Skeletal muscle tissue (tissue), 4 donors: ENCODE results near the gene DOCK7. TPM values are rescaled to one million over a fixed set of nuclear protein-coding genes. Genes with fewer than 3 reads are reported as not detected.
"Not testable (repeated sequence)": the region's sequence is repeated elsewhere in the genome, so short reads cannot be mapped to it uniquely, and the experiment has no call there.

Source experiments
- H3K27ac ChIP-seq: one replicate; pipeline ENCODE4 v1.7.0; 2013; ENCODE audit warnings: mild to moderate bottlenecking, low read depth, low read length, inconsistent platforms
- H3K27me3 ChIP-seq, 3 donors: one replicate each; pipeline ENCODE4 v1.7.0; 2013; ENCODE audit warnings: low read length in 3 of 3; ENCODE audit not compliant: control insufficient read depth in 3 of 3, insufficient read depth in 3 of 3
- H3K36me3 ChIP-seq, 3 donors: one replicate each; pipeline ENCODE4 v1.7.0; 2013; ENCODE audit warnings: low read length in 3 of 3; ENCODE audit not compliant: control insufficient read depth in 3 of 3, insufficient read depth in 3 of 3
- H3K4me1 ChIP-seq, 3 donors: one replicate each; pipeline ENCODE4 v1.7.0; 2013; ENCODE audit warnings: low read length in 3 of 3, mild to moderate bottlenecking in 3 of 3; ENCODE audit not compliant: control insufficient read depth in 3 of 3, insufficient read depth in 3 of 3
- H3K4me3 ChIP-seq, 3 donors: one replicate each; pipeline ENCODE4 v1.7.0; 2013; ENCODE audit warnings: low read length in 3 of 3
- H3K9ac ChIP-seq, 3 donors: one replicate each; pipeline ENCODE4 v1.7.0; 2013; ENCODE audit warnings: low read length in 3 of 3, mild to moderate bottlenecking in 3 of 3, moderate library complexity in 2 of 3, low read depth in 1 of 3
- H3K9me3 ChIP-seq, 3 donors: one replicate each; pipeline ENCODE4 v1.7.0; 2013; ENCODE audit warnings: low read length in 3 of 3; ENCODE audit not compliant: control insufficient read depth in 3 of 3
- total RNA-seq: library from RNA; depleted of rRNA; stranded (reverse); fragments of >200 nt; gene quantifications from one replicate; pipeline ENCODE4 v1.2.3, GENCODE V29; 2014
- donor health status: Osteomylitis.

Gene DOCK7
- total RNA-seq, 1 donor from 2014 or later: 68.4 TPM

- Histone ChIP-seq H3K4me3 (no peak overlapping the region), H3K4me1 (no peaks in the 10 kb centered on the region), H3K36me3 (no peaks in the 10 kb centered on the region), H3K27ac (no peak overlapping the region), H3K27me3 (peaks cover 0 to 4% (median 0%) of the 10 kb centered on the region in 3 donors), H3K9me3 (no peaks in the 10 kb centered on the region), H3K9ac (no peak overlapping the region)
Observed at GRCh38 chr1:62723883-62724282, 35.7 kb upstream of the DOCK7 start.

GRCh38 chr1:62722796-62723195 is 34.6 kb upstream of the DOCK7 start:
- Histone ChIP-seq H3K27ac (no peak overlapping the region), H3K9ac (no peak overlapping the region), H3K4me3 (no peak overlapping the region), H3K9me3 (no peaks in the 10 kb centered on the region), H3K36me3 (no peaks in the 10 kb centered on the region), H3K27me3 (peaks cover 0 to 4% (median 0%) of the 10 kb centered on the region in 3 donors), H3K4me1 (no peaks in the 10 kb centered on the region)

GRCh38 chr1:62720946-62721554 is 32.9 kb upstream of the DOCK7 start:
- Histone ChIP-seq H3K4me1 (no peaks in the 10 kb centered on the region), H3K36me3 (no peaks in the 10 kb centered on the region), H3K9me3 (no peaks in the 10 kb centered on the region), H3K4me3 (no peak overlapping the region), H3K27me3 (peaks cover 0 to 4% (median 0%) of the 10 kb centered on the region in 3 donors), H3K9ac (no peak overlapping the region), H3K27ac (no peak overlapping the region)

GRCh38 chr1:62718400-62718799 is 30.2 kb upstream of the DOCK7 start:
- not testable (repeated sequence) for H3K4me3 ChIP-seq, H3K9ac ChIP-seq, H3K4me1 ChIP-seq, H3K27me3 ChIP-seq, H3K9me3 ChIP-seq, H3K36me3 ChIP-seq, H3K27ac ChIP-seq

GRCh38 chr1:62717483-62717882 is 29.3 kb upstream of the DOCK7 start:
- Histone ChIP-seq H3K27me3 (no peaks in the 10 kb centered on the region), H3K27ac (no peak overlapping the region), H3K4me1 (no peaks in the 10 kb centered on the region), H3K9me3 (no peaks in the 10 kb centered on the region), H3K36me3 (no peaks in the 10 kb centered on the region), H3K9ac (no peak overlapping the region), H3K4me3 (no peak overlapping the region)

- no peaks in the 10 kb centered on the region for H3K27me3 ChIP-seq
- H3K9ac ChIP-seq: no peak overlapping the region
- no peak overlapping the region for H3K4me3 ChIP-seq
- no peak overlapping the region for H3K27ac ChIP-seq
- no peaks in the 10 kb centered on the region for H3K4me1 ChIP-seq
- H3K9me3 ChIP-seq: no peaks in the 10 kb centered on the region
- no peaks in the 10 kb centered on the region for H3K36me3 ChIP-seq
Observed at GRCh38 chr1:62716397-62716796, 28.2 kb upstream of the DOCK7 start.

- H3K9me3 ChIP-seq: no peaks in the 10 kb centered on the region
- no peaks in the 10 kb centered on the region for H3K36me3 ChIP-seq
- no peak overlapping the region for H3K9ac ChIP-seq
- H3K27me3 ChIP-seq: no peaks in the 10 kb centered on the region
- H3K4me1 ChIP-seq: no peaks in the 10 kb centered on the region
- H3K27ac ChIP-seq: no peak overlapping the region
- no peak overlapping the region for H3K4me3 ChIP-seq
Observed at GRCh38 chr1:62712336-62713243, 24.4 kb upstream of the DOCK7 start.

- H3K4me3 ChIP-seq: no peak overlapping the region
- H3K27ac ChIP-seq: no peak overlapping the region
- no peaks in the 10 kb centered on the region for H3K4me1 ChIP-seq
- no peaks in the 10 kb centered on the region for H3K36me3 ChIP-seq
- no peaks in the 10 kb centered on the region for H3K9me3 ChIP-seq
- H3K27me3 ChIP-seq: no peaks in the 10 kb centered on the region
- no peak overlapping the region for H3K9ac ChIP-seq
Observed at GRCh38 chr1:62707744-62708120, 19.5 kb upstream of the DOCK7 start.

- Histone ChIP-seq H3K4me1 (no peaks in the 10 kb centered on the region), H3K27me3 (no peaks in the 10 kb centered on the region), H3K9me3 (no peaks in the 10 kb centered on the region), H3K4me3 (no peak overlapping the region), H3K27ac (no peak overlapping the region), H3K9ac (no peak overlapping the region), H3K36me3 (no peaks in the 10 kb centered on the region)
Observed at GRCh38 chr1:62706985-62707743, 19.0 kb upstream of the DOCK7 start.

GRCh38 chr1:62698161-62698560 is 10.0 kb upstream of the DOCK7 start:
- H3K27me3 ChIP-seq, H3K27ac ChIP-seq, H3K4me3 ChIP-seq, H3K36me3 ChIP-seq, H3K4me1 ChIP-seq, H3K9me3 ChIP-seq, H3K9ac ChIP-seq: not testable (repeated sequence)
